SKM-1 (cell line): ENCODE data around the gene HINT1.
"Not testable (repeated sequence)": the region's sequence is repeated elsewhere in the genome, so short reads cannot be mapped to it uniquely, and the experiment has no call there.

Source experiments
- DNase-seq: peaks from one replicate; lab custom pipeline; 2025; ENCODE audit not compliant: unreplicated experiment; lab: John Stamatoyannopoulos, UW

The HINT1 gene

DNA sequence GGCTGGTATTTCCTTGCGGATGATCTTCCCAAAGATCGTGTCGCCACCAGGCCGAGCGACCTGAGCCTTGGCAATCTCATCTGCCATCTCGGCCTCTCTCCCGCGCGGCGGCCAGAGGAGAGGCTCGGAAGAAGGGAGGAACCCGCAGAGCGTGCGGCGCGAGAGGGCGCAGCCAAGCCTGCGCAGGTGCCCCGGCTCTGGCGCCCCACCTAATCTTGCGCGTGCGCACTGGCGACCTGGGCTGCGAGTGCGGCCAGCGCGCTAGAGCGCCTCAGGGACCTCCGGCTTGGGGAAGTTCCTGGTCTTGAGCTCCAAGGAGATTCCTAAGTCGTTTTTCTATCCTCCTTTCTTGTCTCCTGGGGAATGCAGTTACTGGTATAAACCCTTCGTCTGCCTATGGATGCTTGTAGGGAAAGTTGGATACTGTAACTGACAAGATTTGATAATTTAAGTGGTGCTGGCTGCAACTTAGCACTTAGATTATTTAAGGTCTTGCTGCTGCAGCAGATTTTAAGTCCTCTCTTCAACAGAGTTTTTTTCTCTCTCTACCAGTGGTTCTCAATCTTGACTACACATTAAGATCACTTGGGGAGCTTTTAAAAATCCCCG lies at the start of gene HINT1:
Gene HINT1 (minus strand): TSS at position 138 of the 609 bp plus-strand sequence. CDS start 51 bp downstream, at position 87.
- peak; percentile 92 for DNase-seq

DNA sequence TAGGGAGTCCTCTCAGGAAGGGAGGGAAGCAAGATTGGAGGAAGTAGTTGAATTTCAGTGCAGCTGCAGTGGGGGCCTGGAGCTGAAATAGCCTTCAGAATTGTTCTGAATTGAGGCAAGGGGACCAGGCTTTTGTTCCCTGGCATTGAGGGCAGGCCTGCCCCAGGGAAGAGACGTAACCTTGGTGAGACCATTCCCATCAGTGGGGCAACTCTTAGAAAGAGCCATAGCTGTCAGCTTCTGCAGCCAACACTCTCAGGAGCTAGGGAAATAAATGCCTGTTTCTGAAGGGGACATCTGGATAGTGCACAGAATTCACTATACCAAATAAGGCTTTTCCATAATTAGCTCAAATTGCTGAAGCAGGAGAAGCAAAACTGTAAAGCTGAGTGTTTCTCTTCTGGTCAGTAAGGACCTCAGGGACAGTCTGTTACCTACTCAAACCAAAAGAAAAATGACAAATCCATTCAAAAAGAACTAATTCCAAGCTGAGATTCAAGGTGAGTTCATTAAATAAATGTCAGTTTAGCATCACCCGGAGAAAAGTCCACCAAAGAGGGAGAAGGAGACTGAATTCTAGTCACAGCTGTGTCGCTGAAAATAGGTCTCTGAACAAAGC lies 49.7 kb upstream of the HINT1 start:
- no peak for DNase-seq

DNA sequence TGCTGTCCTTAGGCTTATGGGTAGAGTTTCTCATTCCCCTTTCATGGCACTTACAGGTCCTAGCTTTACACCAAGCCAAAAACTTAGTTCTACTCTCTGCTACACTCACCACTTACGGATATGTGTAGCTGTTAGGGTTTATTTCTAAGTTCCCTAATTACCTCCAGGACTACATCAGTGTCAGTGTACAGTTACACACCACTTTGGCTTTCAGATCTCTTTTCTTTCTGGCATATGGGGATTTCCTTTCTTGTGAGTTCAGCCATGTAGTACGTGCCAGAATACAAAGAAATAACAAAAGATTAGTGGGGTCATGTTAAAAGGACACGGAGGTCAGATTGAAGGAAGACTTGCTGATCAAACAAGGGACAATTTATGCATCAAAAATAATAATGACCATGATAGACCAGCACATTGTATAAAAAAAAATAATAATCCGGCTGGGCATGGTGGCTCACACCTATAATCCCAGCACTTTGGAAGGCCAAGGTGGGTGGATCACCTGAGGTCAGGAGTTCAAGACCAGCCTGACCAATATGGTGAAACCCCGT lies 47.5 kb upstream of the HINT1 start:
- DNase-seq: no peak

DNA sequence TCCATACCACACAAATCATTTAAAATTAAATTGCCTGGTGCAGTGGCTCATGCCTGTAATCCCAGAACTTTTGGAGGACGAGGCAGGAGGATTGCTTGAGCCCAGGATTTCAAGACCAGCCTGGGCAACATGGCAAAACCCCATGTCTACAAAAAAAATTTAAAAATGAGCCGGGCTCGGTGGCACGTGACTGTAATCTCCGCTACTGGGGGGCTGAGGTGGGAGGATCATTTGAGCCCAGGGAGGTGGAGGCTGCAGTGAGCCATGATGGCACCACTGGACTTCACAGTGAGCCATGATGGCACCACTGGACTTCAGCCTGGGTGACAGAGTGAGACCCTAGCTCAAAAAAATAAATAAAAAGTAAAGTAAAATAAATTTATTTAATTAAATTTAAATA lies 46.6 kb upstream of the HINT1 start:
- no peak for DNase-seq

DNA sequence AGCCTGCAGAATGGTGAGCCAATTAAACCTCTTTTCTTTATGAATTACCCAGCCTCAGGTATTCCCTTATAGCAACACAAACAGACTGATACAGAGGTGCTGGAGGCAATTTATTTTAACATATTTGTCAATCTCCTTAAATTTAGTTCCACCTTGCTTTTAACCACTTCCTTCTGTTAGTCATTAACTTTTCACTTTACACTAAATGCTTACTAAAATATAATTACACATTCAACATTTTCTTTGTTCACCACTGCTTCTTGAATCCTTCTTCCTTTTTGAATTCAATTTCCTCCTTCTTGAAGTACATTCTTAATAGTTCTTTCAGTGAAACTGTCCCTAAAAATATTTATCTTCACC lies 45.1 kb upstream of the HINT1 start:
- no peak for DNase-seq

DNA sequence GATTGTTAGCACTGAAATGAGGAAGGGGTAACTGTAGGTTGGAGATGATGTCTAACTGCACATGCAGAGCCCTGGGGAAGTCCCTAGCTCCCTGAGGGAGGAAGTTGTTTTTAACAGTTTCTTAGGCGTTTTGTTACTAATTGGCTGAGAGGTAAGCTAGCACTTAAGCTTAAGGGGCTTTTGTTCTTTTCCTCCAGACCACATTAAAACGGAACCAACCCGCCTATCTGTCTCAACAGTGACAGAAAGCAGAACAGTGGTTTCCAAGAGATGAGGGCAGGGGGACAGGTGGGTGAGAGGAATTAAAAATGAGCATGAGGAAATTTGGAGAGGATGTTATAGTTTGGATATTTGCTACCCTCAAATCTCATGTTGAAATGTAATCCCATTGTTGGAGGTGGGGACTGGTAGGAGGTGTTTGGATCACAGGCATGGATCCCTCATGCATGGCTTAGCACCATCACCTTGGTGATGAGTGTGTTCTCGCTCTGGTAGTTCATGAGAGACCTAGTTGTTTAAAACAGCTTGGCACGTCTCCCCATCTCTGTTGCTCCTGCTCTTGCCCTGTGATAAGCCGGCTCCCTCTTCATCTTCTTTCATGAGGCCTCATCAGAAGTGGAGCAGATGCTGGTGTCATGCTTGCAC lies 44.6 kb upstream of the HINT1 start:
- DNase-seq: peak; percentile 95

DNA sequence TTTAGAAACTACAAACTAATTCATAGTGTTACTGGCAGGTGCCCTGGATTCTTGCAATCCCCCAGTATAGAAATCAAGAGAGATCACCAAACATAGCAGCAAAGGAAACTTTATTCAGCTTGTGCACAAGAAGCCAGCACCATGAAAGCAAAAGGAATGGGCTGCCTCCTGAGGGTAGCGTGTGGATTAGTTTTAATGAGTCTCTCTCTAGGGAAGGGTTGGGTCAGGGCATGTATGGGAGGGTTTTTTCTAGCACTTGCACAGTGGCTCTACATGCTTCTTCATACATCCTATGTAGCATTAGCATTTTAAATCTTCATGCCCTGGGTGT lies 44.1 kb upstream of the HINT1 start:
- DNase-seq: no peak

DNA sequence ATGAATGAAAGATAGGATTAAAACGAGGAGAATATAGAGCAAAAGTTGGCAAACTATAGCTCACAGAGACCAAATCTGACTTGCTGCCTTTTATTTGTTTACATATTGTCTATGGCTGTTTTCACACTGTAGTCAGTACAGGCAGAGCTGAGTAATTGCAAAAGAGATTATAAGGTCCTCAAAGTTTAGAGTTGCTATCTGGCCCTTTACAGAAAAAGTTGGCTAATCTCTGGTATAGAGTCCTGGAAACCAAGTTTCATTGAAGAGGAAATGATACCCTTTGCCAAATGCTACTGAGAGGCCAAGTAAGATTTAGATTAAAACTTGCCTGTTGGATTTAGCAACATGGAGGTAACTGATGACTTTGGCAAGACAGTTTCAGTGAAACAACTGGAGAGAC lies 41.7 kb upstream of the HINT1 start:
- no peak for DNase-seq

DNA sequence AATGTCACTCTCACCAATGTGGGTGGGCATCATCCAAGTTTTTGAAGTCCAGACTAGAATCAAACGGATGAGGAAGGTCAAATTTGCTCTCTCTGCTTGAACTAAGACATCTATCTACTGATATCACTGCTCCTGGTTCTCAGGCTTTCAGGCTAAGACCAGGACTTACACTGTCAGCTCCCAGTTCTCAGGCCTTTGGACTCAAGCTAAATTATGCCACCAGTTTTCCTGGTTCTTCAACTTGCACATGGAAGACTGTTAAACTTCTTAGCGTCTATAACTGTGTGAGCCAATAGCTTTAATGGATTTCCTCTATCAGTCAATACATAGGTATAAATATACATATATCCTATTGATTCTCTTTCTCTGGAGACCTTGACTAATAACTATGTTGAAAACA lies 41.0 kb upstream of the HINT1 start:
- no peak for DNase-seq

DNA sequence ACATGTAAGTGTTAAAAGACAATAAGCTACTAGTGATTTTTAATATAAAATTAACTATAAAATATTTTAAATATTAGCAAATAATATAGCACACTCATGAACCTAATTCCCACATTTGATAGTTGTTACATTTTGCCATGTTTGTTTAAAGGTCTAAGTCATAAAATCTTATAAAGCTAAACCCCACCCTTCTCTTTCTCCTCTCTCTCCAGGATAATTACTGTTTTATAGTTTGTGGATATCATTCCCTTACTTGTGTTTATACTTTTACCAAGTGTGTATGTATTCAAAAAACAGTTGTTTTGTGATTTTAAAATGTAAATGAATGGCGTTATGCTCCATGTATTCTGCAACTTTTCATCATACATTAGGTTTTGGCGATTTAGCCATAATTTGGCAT lies 39.9 kb upstream of the HINT1 start:
- DNase-seq: no peak

DNA sequence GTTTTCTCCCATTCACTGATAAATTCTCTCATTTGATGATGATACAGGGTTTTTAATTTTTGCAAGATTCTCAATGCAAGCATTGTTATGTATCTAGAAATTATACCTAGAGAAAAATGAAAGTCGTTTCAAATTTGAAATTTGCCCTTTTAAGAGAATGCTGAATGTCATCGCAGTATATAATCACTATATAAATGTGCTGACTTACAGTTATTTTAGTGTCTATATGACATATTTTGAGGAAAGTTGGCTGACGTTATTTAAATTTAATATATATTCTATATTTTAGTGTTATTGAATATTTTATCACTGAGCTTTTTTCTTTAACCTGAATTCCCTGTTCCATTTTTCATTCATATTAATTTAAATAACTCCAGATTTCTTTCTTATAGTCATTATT lies 35.5 kb upstream of the HINT1 start:
- DNase-seq: no peak

DNA sequence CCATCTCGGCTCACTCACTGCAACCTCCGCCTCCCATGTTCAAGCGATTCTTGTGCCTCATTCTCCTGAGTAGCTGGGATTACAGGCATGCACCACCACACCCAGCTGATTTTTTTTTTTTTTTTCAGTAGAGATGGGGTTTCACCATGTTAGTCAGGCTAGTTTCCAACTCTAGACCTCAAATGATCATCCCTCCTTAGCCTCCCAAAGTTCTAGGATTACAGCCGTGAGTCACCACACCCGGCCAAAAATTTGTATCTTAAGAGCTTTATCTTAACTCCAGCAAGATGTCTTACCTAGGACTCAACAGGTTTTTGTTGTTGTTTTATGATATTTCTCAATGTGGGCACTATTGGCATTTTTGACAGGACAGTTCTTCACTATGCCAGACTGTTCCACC lies 33.6 kb upstream of the HINT1 start:
- DNase-seq: no peak

DNA sequence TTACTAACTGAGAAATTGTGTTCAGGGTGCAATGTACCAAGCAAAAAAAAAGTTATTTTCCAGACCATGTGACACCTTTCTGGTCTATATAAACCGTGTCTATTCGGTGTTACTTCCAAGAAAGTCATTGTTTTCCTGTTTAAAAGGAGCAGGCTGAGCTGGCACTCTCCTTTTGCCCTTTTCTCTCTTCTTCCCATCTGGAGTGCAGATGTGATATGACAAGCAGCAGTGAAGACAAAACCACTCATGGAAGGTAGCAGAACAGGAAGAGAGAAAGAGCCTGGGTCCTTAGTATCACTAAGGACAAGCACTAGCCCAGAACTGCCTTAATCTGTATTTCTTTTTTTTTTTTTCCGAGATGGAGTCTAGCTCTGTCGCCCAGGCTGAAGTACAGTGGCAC lies 31.3 kb upstream of the HINT1 start:
- DNase-seq: no peak

DNA sequence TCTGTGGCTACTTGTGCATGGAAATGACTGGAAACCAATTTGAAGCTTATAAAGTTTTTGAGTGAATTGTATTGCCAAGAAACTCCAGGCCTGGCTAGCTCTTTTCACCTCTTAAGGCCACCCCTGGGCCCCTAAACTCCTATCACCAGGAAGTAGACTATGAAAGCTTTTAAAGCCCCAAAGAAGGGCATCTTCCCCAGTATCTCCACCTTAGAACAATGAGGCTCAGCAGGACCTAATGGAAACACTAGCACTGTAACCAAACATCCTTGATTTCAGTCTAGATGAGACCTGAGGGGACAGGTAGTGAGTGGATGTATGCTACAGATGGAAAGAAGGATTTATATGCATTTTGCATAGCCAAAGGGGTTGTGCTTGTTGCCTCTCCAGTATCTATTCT lies 30.6 kb upstream of the HINT1 start:
- DNase-seq: no peak

DNA sequence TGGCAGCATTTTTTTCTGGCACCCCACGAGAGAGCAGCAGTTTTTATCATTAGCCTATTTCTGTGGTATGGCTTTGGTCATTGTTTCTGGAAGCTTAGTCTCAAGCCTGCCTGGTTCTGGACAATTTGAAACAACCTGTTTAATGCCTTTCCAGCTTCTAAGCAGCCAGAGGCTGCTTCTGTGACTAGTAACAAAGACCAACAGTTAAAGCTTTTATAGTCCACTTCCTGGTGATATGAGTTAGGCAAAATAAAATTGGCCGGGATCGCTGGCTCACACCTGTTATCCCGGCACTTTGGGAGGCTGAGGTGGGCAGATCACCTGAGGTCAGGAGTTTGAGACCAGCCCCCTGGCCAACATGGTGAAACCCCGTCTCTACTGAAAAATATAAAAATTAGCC lies 29.7 kb upstream of the HINT1 start:
- no peak for DNase-seq

DNA sequence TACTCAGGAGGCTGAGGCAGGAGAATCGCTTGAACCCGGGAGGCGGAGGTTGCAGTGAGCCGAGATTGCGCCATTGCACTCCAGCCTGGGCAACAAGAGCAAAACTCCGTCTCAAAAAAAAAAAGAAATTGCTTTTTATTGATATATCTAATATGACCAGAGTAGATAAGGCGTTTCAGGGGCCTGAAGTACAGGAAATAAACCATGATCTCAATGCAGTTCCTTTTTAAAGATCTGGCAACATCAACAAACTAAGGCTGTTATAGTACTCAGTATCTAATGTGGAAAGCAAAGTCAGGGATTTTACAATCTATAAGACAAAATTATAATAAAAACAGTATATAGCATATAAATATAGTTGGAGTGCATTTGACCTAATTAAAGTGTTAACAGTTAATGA lies 28.8 kb upstream of the HINT1 start:
- DNase-seq: not testable (repeated sequence)

DNA sequence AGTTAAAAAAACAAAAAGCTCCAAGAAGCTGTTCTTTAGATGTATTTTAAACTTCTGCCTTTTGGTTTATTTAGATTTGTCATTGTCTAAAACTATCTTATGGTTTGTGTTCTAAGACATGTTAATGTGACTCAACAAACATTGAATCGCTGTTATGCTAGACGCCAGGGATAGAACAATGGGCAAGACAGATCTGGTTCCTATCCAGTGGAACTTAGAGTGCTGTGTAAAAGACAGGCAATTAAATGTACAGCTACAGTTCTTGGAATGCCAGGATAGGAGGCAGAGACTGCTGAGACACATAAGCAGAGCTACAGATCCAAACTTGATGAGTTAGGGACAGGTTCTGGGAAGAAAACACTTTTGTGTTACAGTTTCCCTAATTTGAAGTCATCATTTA lies 28.1 kb upstream of the HINT1 start:
- no peak for DNase-seq

DNA sequence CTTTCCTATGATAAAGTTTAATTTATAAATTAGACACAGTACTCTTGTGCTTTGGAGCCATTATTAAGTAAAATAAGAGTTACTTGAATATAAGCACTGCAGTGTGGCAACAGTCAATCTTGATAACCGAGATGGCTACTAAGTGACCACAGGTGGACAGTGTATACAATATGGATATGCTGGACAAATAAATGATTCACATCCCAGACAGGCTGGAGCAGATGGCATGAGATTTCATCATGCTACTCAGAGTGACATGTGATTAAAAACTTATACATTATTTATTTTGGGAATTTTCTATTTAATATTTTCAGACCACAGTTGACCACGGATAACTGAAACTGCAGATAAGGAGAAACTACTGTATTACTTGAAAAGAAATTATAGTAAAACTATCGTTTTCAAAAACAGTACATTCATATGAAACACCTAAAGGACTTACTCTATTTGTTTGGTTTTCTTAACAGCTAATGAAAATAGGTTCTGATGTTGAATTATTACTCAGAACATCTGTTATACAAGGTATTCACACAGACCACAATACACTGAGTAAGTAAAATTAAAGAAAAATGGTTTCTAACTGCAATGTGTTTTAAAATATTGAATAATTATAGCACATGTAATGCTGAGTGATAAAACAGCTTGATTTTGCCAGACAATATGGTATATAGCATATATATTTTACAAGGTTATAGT lies 21.7 kb upstream of the HINT1 start:
- DNase-seq: no peak

DNA sequence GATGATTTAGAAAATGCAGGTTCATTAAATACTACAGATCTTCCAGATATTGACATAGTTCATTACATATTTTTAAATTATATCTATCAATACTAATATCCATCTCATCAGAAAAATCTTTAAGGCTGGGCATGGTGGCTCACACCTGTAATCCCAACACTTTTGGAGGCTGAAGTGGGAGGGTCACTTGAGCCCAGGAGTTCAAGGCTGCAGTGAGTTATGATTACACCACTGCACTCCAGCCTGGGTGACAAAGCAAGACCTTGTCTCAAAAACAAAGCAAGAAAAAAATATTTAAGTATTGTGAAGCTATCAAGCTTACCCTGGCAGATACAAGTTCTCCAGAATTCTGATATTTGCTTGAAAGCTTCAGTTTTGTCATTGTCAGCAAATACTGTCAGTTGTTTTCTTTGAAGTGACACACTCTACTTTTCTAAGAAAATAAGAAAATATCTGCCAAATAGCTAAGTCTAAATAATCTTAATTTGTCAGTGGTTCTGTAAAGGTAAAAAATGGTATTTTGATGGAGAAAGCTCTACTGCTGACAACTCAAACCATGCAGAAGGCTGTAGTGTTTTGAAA lies 20.6 kb upstream of the HINT1 start:
- DNase-seq: no peak

DNA sequence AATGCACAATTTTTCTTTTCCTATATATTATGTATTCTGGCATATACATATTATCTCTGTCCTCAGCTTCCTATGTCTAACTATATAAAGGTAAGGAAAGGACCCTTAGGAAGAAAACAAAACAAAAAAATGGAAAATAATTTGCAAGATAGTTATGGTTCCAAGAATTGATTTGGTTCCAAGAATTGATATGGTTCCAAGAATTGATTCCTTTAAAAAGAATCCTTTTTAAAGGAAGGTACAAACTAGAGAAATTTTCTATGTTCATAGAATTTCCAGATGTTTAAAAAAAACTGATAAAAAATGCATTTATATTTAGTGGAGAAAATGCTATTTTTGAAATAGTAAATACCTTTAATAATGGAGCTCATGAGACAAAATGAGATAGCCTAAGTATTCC lies 17.8 kb upstream of the HINT1 start:
- DNase-seq: no peak

DNA sequence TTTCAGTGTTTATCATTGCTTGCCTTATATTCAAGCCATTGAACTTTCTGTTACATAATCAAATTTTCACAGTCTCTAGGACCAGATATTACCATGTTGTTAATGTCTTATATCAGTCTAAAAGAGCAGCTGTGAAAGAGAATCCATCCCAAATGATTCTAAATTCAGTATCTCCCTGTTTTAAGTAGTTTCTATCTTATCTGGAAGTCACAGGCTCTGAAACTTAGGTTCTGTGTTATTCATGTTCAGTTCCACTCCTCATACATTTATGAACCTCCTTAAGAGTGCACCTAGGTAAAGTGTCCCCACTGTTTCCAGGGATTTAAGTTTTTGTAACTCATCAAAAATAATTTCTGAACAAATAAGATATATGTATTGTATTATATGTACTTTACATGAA lies 15.4 kb upstream of the HINT1 start:
- DNase-seq: no peak
